Tibial nerve (tissue), 4 donors: ENCODE results near the gene ENO1. TPM values are rescaled to one million over a fixed set of nuclear protein-coding genes. Genes with fewer than 3 reads are reported as not detected.

Source experiments
- small RNA-seq: library from RNA; depleted of rRNA; stranded (forward); fragments of <200 nt; gene quantifications from one replicate; pipeline ENCODE3, GENCODE V24; 2016
- total RNA-seq, 4 donors: library from RNA; depleted of rRNA; stranded (reverse); fragments of >200 nt; gene quantifications; one replicate each; pipeline ENCODE4 v1.1.0, GENCODE V29; 2016

Gene ENO1
- total RNA-seq, 4 donors from 2014 or later, result 373 to 741 (median 459) TPM

Small RNA genes lying within 50 kb of the gene (small RNA-seq; reads per million reads assigned to genes)
- gene AL139415.2 (not detected), gene MIR6728 (not detected), gene RNU6-304P (not detected)

Other genes starting within 250 kb of the ENO1 start
- gene RERE, start 61.0 kb downstream of the ENO1 start, total RNA-seq, result 100 to 1,000 TPM in 2 of 4 donors, 10 to 100 TPM in 2; 86.4 to 111 (median 103) TPM
- gene CA6, start 67.2 kb upstream of the ENO1 start, total RNA-seq, result not detected
- gene SLC2A7, start 147.7 kb upstream of the ENO1 start, total RNA-seq, result not detected
- gene SLC2A5, start 190.9 kb upstream of the ENO1 start, total RNA-seq, result 10 to 100 TPM in 1 of 4 donors, 1 to 10 TPM in 3; 1.9 to 15.7 (median 5.2) TPM